Measurements from ENCODE around the gene C11orf97.
"Not testable (repeated sequence)": the region's sequence is repeated elsewhere in the genome, so short reads cannot be mapped to it uniquely, and the experiment has no call there.

Gene C11orf97

DNA sequence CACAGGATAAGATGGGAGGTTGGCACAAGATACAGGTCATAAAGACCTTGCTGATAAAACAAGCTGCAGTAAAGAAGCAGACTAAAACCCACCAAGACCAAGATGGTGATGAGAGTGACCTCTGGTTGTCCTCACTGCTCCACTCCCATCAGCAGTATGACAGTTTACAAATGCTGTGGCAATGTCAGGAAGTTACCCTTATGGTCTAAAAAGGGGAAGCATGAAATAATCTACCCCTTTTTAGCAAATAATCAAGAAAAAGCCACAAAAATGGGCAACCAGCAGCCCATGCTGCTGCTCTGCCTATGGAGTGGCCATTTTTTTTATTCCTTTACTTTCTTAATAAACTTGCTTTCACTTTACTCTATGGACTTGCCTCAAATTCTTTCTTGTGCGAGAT lies 46.2 kb downstream of the C11orf97 start:
- DNase-seq, result no peak

DNA sequence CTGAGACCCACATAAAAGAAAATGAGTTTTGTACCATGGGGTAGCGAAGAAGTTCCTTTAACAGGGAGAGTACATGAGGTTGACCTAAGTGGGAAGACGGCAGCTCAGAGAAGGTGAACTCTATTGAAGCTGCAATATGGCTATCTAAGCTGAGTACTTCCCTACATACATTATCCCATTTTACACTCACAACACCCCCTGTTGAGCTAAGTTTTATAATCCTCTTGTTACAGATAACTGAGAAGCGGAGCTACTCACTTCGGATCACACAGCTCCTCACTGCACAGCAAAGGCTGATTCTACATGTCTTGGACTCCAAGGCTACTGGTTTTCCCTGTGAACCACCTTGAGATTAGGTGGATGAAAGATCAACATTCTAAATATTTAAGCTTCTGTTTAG lies 46.7 kb downstream of the C11orf97 start:
- no peak for DNase-seq

DNA sequence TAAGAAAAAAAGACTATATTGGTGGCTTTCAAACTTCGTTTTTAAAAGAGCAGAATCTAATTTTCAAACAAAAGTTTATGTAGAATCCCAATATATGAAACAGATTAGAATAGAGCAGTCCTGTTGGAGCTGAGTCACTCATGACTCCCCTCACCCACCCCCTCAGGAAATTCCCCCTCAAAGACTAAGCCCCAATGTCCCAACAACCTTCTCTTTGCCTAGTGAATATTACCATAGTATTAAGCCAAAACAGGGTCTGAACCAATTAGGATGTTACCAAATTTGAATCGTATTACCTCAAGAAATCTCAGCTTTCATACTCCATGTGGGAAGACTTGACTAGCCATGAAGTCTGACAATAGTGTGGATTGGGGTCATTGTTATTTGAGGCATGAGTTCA lies 47.1 kb downstream of the C11orf97 start:
- no peak for DNase-seq

DNA sequence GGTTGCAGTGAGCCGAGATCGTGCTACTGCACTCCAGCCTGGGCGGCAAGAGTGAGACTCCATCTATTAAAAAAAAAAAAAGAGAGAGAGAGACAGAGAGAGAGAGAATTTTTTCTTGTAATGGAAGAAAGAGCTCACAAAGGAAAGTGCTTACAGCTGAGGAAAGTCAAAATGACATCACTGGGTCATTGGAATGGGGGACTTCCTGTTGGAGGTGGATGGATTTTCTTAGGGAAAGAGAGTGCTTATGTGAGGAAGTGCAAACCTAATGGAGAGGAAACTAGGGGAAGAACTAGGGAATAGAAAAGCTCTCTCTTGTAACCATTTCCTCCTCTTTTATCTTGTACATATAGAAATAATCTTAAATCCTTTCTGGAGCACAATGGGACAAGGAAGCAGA lies 48.6 kb downstream of the C11orf97 start:
- DNase-seq, result no peak

DNA sequence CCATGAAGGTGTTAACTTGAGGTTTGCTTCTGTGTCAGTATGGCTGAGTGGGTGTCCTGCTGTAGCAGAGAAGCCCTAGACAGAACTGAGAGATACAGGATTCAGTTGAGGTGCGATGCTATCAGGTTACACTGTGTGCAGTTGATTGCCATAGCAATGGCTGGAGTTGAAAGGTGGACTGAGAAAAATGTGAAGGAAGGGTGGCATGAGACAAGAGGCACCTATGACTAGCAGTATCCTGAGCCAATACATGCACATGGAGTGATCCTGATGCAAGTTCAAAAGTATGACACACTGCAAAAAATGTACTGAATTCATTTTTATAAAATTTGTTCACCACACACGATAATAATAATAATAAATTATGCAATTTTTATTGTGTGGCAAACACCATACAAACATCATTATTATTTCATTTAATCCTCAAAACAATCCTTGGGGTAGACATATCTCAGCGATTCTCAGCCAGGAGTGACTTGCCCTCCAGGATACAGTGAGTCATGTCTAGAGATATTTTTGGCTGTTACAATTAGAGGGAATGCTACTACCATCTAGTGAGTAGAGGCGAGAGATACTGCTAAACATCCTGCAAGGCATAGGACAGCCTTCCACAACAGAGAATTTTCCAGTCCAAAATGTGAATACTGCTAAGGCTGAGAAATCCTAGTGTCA lies 51.1 kb downstream of the C11orf97 start:
- DNase-seq, result peak; percentile 38

DNA sequence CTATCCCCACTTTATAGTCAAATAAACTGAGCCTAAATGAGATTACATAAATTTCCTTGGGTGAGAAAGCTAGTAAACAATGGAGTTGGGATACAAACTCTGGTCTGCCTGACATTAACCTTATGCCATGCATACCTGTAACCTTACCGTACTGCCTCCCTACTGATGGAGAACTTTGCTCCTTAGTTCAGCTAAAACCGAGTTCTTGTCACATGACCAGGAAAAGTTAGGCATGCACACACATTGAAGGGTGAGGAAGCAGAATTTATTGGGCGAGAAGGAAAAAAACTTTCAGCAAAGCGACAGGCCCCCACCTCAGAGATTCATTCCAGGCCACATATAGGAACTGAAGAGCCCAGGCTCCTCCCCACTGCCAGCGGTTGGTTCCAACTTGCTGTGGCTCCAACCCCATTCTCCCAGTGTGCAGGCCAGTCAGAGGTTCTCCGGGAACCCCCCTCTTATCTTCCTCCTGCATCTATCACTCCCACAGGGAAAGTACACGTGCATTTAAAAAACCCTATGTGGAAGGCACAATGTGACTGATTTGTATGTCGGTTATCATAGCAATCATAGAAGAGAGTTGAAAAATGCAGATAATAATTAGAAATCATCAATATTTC lies 51.7 kb downstream of the C11orf97 start:
- no peak for DNase-seq

DNA sequence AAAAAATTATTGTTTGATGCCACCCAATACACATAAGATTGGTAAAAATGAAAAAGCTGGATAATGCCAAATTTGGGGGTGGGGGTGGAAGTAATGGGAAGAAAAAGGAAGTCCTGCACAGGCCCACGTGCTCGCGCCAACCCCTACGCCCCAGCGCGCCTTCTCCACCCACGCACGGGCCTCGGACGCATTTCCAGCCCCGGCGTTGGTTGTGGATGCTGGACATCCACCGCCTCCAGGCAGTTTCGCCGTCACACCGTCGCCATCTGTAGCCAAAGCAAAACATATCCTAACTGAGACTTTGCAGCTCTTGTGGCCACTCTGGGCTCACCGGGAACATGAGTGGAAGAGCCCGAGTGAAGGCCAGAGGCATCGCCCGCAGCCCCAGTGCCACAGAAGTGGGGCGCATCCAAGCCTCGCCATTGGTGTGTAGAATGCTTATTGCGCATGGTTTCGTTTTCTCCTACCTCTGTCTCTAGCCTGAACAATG lies 55.0 kb downstream of the C11orf97 start, which contains the start of gene PIWIL4:
PIWIL4 (plus strand) TSS at position 188 of the 490 bp plus-strand sequence; CDS start at position 339, 151 bp downstream.
- DNase-seq, result no peak

DNA sequence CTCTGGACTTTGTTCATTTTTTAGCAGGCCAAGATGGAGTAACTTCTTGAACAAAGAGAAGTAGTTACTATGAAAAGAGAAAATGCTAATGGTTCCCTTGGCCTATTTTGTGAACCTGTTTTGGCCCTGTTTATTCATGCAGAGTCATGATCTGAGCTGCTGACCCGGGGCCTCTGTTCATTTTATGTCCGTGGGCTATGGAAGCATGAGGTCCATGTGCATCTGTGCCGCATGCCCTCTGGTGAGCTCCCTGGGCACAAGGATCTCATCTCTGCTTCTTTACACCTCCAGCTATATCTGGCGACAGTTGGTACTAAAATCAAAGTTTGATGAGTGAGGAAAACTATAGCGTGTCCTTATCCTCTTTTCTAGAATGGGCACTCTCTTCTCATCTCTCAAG lies 55.9 kb downstream of the C11orf97 start:
- no peak for DNase-seq

DNA sequence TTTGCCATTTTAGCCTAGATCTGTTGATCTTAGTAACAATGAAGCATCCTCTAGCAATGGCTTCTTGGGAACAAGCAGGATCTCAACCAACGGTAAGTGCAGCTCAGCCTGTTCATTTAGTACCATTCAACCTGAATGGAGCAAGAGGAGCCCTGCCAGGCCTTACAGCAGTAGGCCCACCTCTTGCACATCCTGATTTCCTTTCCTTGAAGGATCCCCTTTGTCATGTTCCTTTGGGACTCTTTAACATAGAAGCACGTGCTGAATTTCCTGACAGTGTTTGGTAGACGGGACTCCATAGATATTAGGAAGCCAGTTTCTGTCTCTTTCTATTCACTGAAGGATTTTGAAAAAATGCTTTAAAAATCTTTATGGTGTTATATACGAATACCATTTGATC lies 56.5 kb downstream of the C11orf97 start:
- no peak for DNase-seq

DNA sequence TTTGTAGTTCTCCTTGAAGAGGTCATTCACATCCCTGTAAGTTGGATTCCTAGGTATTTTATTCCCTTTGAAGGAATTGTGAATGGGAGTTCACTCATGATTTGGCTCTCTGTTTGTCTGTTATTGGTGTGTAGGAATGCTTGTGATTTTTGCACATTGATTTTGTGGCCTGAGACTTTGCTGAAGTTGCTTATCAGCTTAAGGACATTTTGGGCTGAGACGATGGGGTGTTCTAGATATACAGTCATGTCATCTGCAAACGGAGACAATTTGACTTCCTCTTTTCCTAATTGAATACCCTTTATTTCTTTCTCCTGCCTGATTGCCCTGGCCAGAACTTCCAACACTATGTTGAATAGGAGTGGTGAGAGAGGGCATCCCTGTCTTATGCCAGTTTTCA lies 60.7 kb downstream of the C11orf97 start:
- DNase-seq, result not testable (repeated sequence)

DNA sequence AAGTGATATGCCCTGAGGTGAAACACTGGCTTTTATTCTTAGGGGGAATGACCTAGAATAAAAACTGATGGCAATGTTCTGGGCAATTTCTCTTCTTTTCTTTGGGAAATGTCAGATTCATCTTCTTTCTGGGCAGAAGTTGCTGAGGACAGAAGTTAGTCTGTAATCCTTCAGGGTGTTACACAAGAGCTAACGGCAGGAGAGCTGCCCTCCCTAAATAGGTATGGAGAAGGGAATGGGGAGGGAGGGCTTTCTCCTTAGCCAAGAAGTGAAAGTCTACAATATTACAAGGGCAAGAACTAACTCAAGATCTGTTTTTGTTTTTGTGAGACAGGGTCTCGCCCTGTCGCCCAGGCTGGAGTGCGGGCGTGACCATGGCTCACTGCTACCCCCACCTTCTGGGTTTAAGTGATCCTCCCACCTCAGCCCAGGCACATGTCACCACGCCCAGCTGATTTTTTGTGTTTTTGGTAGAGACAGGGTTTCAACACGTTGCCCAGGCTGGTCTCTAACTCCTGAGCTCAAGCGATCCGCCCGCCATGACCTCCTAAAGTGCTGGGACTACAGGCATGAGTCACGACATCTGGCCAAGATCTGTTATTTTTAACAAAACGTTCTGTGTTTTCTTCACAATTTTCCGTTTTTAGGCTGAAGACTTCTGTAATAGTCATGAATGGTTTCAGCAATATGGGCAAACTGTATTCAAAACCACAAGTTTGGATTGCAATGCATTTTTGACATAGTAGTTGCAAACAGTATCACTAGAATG lies 62.1 kb downstream of the C11orf97 start:
- DNase-seq, result no peak

DNA sequence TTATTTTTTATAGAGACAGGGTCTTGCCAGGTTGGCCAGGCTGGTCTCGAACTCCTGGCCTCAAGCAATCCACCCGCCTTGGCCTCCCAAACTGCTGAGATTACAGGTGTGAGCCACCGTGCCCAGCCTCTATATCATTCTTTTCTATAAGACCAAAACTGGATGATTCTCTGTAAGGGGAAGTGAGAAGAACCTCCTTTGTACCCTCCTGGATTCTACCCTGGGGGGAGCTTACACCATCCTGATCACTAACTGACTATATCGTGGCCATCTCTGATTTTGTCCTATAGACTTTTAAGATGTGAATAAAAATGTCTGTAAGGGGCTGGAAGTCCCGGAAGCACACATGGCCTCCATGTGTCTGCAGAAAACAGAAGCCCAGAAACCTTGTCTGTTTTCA lies 64.0 kb downstream of the C11orf97 start:
- DNase-seq, result no peak

DNA sequence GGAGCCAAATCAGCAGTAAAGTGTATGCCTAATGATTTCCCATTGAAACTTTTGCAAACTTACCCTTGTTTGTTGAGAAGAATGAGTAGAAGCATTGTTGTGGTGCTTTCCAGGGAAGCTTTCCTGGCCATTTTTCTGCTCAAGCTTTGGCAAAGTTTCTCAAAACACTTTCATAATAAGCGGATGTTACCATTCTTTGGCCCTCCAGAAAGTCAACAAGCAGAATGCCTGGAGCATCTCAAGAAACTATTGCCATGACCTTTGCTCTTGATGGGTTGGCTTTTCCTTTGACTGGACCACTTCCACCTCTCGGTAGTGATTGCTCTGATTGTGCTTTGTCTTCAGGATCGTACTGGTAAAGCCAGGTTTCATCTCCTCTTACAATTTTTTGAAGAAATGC lies 65.6 kb downstream of the C11orf97 start:
- no peak for DNase-seq
